NCI-H446 (cell line): Measurements from ENCODE around the gene MVB12B.

Source experiments
- DNase-seq, 2 experiments: peaks; one replicate each; lab custom pipeline; 2025; lab: John Stamatoyannopoulos, UW

Gene MVB12B

GRCh38 chr9:126386088-126386487 lies 59.5 kb downstream of the MVB12B start:
- DNase-seq: no peak

- DNase-seq: no peak
These were observed 60.1 kb downstream of the MVB12B start for GRCh38 chr9:126386776-126387175.

- no peak for DNase-seq
These were observed 62.5 kb downstream of the MVB12B start for GRCh38 chr9:126388964-126389708.

- no peak for DNase-seq
These were observed 63.4 kb downstream of the MVB12B start for GRCh38 chr9:126389992-126390391.

GRCh38 chr9:126390923-126391322 lies 64.3 kb downstream of the MVB12B start:
- no peak for DNase-seq

- no peak for DNase-seq
These were observed 65.4 kb downstream of the MVB12B start for GRCh38 chr9:126391713-126392661.

- DNase-seq: no peak
These were observed 66.2 kb downstream of the MVB12B start for GRCh38 chr9:126392662-126393371.

- DNase-seq: no peak
These were observed 67.2 kb downstream of the MVB12B start for GRCh38 chr9:126393876-126394275.

- no peak for DNase-seq
These were observed 68.2 kb downstream of the MVB12B start for GRCh38 chr9:126394802-126395201.

- DNase-seq: no peak
These were observed 69.0 kb downstream of the MVB12B start for GRCh38 chr9:126395439-126396212.

- no peak for DNase-seq
These were observed 70.4 kb downstream of the MVB12B start for GRCh38 chr9:126397056-126397455.

- no peak for DNase-seq
These were observed 71.9 kb downstream of the MVB12B start for GRCh38 chr9:126398403-126399058.

GRCh38 chr9:126399251-126399650 lies 72.6 kb downstream of the MVB12B start:
- no peak for DNase-seq

- no peak for DNase-seq
These were observed 73.2 kb downstream of the MVB12B start for GRCh38 chr9:126399789-126400188.

GRCh38 chr9:126400571-126400970 lies 73.9 kb downstream of the MVB12B start:
- DNase-seq: no peak

GRCh38 chr9:126401107-126401506 lies 74.5 kb downstream of the MVB12B start:
- DNase-seq: no peak

GRCh38 chr9:126401581-126401980 lies 75.0 kb downstream of the MVB12B start:
- DNase-seq: no peak

GRCh38 chr9:126403397-126403796 lies 76.8 kb downstream of the MVB12B start:
- no peak for DNase-seq

- DNase-seq: no peak
These were observed 77.8 kb downstream of the MVB12B start for GRCh38 chr9:126404459-126404858.

GRCh38 chr9:126406075-126406667 lies 79.5 kb downstream of the MVB12B start:
- no peak for DNase-seq
